Glutamatergic neuron (in vitro differentiated cells): ENCODE data around the gene TRMT2A. TPM values are rescaled to one million over a fixed set of nuclear protein-coding genes. Genes with fewer than 3 reads are reported as not detected.

Experiments used
- DNase-seq: peaks from one replicate; pipeline ENCODE4 v3.0.0; 2022
- H3K27ac Mint-ChIP-seq: one replicate; pipeline ENCODE4 v1.8.0; 2020; ENCODE audit warnings: mild to moderate bottlenecking, mixed read lengths, inconsistent platforms; ENCODE audit not compliant: unreplicated experiment
- H3K27me3 Mint-ChIP-seq: one replicate; pipeline ENCODE4 v1.8.0; 2020; ENCODE audit warnings: mild to moderate bottlenecking, moderate library complexity, mixed read lengths, inconsistent platforms; ENCODE audit not compliant: unreplicated experiment
- H3K36me3 Mint-ChIP-seq: one replicate; pipeline ENCODE4 v1.8.0; 2020; ENCODE audit warnings: mild to moderate bottlenecking, mixed read lengths, inconsistent platforms; ENCODE audit not compliant: unreplicated experiment
- H3K4me1 Mint-ChIP-seq: one replicate; pipeline ENCODE4 v1.8.0; 2020; ENCODE audit warnings: mild to moderate bottlenecking, low read depth, mixed read lengths, inconsistent platforms; ENCODE audit not compliant: unreplicated experiment
- H3K4me3 Mint-ChIP-seq: one replicate; pipeline ENCODE4 v1.8.0; 2020; ENCODE audit warnings: mild to moderate bottlenecking, mixed read lengths, inconsistent platforms; ENCODE audit not compliant: unreplicated experiment
- H3K9me3 Mint-ChIP-seq: one replicate; pipeline ENCODE4 v1.8.0; 2020; ENCODE audit warnings: mild to moderate bottlenecking, moderate library complexity, mixed read lengths, inconsistent platforms; ENCODE audit not compliant: unreplicated experiment
- CTCF ChIP-seq: fragments of 200-600 bp; sonication (generic); IDR thresholded peaks from one replicate; pipeline ENCODE4 v1.5.0; 2021; ENCODE audit not compliant: partially characterized antibody, unreplicated experiment
- total RNA-seq: library from RNA; stranded (reverse); fragmentation: NEBNext Ultra II Directional; extraction: Animal tissue kit (Norgen Biotek cat#: 25700); gene quantifications from one replicate; pipeline ENCODE4 v1.2.1, GENCODE V29; 2021; ENCODE audit not compliant: unreplicated experiment

Gene TRMT2A
- total RNA-seq, 1 donor from 2014 or later, result 62.1 TPM

DNA sequence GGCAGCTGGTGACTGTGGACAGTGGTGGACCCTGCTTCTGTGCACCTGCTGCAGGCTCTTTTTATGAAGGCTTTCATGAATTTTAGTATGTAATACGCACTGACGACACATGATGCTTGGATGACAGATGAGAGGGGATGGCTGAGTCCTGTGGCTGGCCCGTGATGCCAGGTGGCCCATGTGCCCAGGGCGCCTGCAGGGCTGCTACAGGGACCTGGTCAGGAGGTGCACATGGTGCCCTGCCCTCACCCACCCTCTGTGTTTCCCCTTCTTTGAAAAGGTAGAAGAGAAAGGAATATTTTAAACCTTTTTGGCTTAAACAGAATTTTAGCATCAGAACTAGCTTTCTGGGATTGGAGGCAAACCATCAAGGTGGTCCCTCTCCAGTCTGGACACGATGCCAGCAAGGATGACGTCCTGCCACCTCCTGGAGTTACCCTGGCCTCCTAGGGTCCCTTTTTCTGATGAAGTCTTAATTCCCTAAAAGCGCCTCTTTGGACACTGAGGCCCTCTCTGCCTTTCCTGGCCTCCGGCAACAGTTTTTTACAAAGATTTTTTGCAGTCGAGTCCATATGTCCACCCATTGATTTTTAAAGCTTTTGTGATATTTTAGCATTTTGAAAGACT is 6.6 kb downstream of the TRMT2A start:
- DNase-seq, result peak; percentile 8
- TF ChIP-seq CTCF, result no peak
- peaks cover 15% of the 10 kb centered on the region for H3K4me1 Mint-ChIP-seq
- H3K27me3 Mint-ChIP-seq, result peaks cover 21% of the 10 kb centered on the region
- H3K27ac Mint-ChIP-seq, result peak overlapping the region; percentile 80
- peaks cover 3% of the 10 kb centered on the region for H3K9me3 Mint-ChIP-seq
- no peak overlapping the region for H3K4me3 Mint-ChIP-seq
- H3K36me3 Mint-ChIP-seq, result no peaks in the 10 kb centered on the region

DNA sequence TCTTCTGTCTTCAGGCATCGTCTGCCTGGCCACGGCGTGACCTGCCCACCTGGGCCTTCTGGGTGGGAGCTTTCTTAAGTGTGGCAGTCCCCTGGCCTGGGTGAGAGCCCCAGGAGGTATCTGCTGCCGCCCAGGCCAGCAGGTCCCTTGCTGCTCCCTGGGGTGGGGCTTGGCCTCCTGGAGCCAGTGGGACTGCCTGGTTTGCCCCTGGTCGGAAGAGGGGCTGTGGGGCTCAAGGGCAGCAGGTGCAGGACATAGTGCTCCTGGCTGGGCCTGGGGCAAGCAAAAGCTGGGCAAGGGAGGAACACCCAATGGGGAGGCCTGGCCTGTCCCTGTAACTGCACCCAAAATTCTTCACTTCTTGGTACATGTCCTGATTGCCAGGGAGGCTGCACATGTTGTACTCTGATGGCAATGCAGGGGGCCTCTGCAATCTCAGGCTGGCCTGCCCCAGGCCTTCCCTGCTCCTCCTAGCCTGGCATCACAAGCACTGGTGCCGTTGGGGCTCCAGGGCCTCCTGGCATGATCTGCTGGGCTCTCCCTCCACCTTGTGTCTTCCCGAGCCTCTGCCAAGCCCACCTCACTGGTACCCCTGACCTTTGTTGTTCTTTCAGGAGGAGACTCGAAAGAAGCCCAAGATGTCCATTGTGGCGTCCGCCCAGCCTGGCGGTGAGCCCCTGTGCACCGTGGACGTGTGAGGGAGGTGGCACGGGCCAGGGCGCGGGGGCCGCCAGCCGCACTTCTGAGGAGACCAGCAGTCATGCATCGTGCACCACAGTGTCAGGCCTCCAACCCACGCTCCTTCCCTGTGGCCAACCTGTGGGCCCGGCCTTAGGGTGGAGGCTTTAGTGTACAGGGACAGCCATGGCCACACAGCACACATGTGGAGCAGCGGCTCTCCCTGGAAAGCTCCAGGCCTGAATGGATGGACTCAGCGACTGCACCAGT is 7.3 kb downstream of the TRMT2A start:
- H3K4me3 Mint-ChIP-seq, result no peak overlapping the region
- TF ChIP-seq CTCF, result no peak
- peaks cover 19% of the 10 kb centered on the region for H3K27me3 Mint-ChIP-seq
- H3K4me1 Mint-ChIP-seq, result peaks cover 21% of the 10 kb centered on the region
- H3K36me3 Mint-ChIP-seq, result no peaks in the 10 kb centered on the region
- peak; percentile 15 for DNase-seq
- H3K9me3 Mint-ChIP-seq, result peaks cover 6% of the 10 kb centered on the region
- H3K27ac Mint-ChIP-seq, result no peak overlapping the region

GRCh38 chr22:20108757-20109230 is 8.2 kb downstream of the TRMT2A start:
- peaks cover 26% of the 10 kb centered on the region for H3K4me1 Mint-ChIP-seq
- H3K4me3 Mint-ChIP-seq, result no peak overlapping the region
- H3K27me3 Mint-ChIP-seq, result peaks cover 16% of the 10 kb centered on the region
- TF ChIP-seq CTCF, result no peak
- H3K9me3 Mint-ChIP-seq, result peaks cover 6% of the 10 kb centered on the region
- peak; percentile 12 for DNase-seq
- H3K27ac Mint-ChIP-seq, result peak overlapping the region; percentile 67
- H3K36me3 Mint-ChIP-seq, result no peaks in the 10 kb centered on the region

DNA sequence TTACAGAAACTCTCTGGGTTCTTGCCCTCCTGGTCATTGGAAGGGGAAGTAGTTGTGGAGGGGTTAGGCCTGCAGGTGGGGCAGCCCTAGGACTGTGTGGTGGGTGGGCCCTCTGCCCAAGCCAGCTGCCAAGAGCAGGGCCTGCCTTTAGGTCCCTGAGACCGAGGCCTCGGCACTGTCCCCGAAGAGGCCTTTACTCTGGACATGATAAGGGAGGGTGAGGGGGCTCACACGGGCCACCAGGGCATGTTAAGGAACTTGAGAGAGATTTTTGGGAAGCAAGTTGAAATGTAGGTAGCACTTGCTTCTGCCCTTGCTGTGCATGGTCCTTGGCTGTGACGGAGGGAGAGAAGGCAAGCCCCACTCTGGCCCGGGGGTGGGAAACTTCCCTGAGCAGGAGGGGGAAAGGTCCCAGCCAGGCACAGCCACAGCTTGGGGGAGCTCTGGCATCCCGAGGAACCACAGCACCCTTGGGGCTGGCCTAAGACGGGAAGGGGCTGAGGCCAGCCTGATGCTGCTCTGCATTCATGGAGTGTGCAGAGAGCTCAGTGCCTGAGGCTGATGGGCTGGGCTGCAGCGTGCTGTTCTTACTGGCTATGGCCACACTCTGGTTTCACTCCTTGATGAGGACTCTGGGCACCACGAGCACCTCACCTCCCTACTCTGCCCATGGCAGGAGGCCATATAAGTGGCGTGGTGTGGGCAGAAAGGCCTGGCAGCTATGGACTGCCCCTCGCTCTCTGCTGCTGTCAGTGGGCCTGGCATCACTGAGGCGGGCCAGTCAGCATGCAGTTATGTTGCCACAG is 8.9 kb downstream of the TRMT2A start:
- Mint-ChIP-seq H3K4me1 (peaks cover 32% of the 10 kb centered on the region), H3K36me3 (peaks cover 6% of the 10 kb centered on the region), H3K9me3 (peaks cover 8% of the 10 kb centered on the region), H3K4me3 (peak overlapping the region; percentile 20), H3K27me3 (peaks cover 19% of the 10 kb centered on the region), H3K27ac (peak overlapping the region; percentile 69)
- peak; percentile 14 for DNase-seq
- TF ChIP-seq CTCF, result no peak
